WTC11 (cell line): ENCODE measurements around the gene TMTC1. TPM values are rescaled to one million over a fixed set of nuclear protein-coding genes. Genes with fewer than 3 reads are reported as not detected.

ENCODE experiments used
- ATAC-seq: fragments of 200-7000 bp; cut with Tn5 transposase; 2 replicates; pipeline ENCODE4 v1.10.0; 2021; ENCODE audit warnings: mild to moderate bottlenecking, moderate library complexity
- CTCF ChIA-PET: fragments of 300-600 bp; sonication (Branson Sonifier 250); formaldehyde crosslinking; loops from one replicate; lab custom pipeline; 2021; ENCODE audit warnings: antibody characterized with exemption; lab: Charles Lee
- POLR2A ChIA-PET: fragments of 350-600 bp; sonication (Branson Sonifier 250); formaldehyde crosslinking; loops from one replicate; lab custom pipeline; 2021; ENCODE audit warnings: antibody characterized with exemption; lab: Charles Lee
- DNase-seq: peaks from one replicate; pipeline ENCODE4 v3.0.0; 2021; ENCODE audit warnings: low spot score
- H3K27ac Mint-ChIP-seq: 2 replicates; pipeline ENCODE4 v1.8.0; 2021; ENCODE audit warnings: mixed read lengths
- H3K27me3 Mint-ChIP-seq: 2 replicates; pipeline ENCODE4 v1.8.0; 2021; ENCODE audit warnings: low read depth, mild to moderate bottlenecking, moderate library complexity, mixed read lengths
- H3K36me3 Mint-ChIP-seq: 2 replicates; pipeline ENCODE4 v1.8.0; 2021; ENCODE audit warnings: mixed read lengths
- H3K4me1 Mint-ChIP-seq: 2 replicates; pipeline ENCODE4 v1.8.0; 2022; ENCODE audit warnings: mixed read lengths
- H3K4me3 Mint-ChIP-seq: 2 replicates; pipeline ENCODE4 v1.8.0; 2021; ENCODE audit warnings: mild to moderate bottlenecking, moderate library complexity, mixed read lengths
- H3K9me3 Mint-ChIP-seq: 2 replicates; pipeline ENCODE4 v1.8.0; 2021; ENCODE audit warnings: mixed read lengths
- CREM ChIP-seq: sonication (generic); formaldehyde crosslinking; IDR thresholded peaks from 2 replicates; pipeline ENCODE4 v1.8.1; 2022; ENCODE audit warnings: mild to moderate bottlenecking, missing genetic modification reagents, moderate library complexity
- ELF4 ChIP-seq: sonication (generic); formaldehyde crosslinking; IDR thresholded peaks from 2 replicates; pipeline ENCODE4 v1.8.1; 2022; ENCODE audit warnings: low read depth, mild to moderate bottlenecking, moderate library complexity, missing genetic modification reagents
- GTF2I ChIP-seq: fragments of 250-450 bp; sonication (Bioruptor Pico); conservative IDR thresholded peaks from 2 replicates; pipeline ENCODE4 v1.4.0; 2021; ENCODE audit warnings: mild to moderate bottlenecking
- MXD4 ChIP-seq: fragments of 250-450 bp; sonication (Bioruptor Pico); IDR thresholded peaks from 2 replicates; pipeline ENCODE4 v1.8.0; 2021; ENCODE audit warnings: mild to moderate bottlenecking, moderate library complexity, borderline replicate concordance
- NR1H2 ChIP-seq: sonication (generic); formaldehyde crosslinking; IDR thresholded peaks from 2 replicates; pipeline ENCODE4 v1.9.0; 2021; ENCODE audit warnings: mild to moderate bottlenecking, moderate library complexity, missing genetic modification reagents
- NR2C2 ChIP-seq: sonication (generic); formaldehyde crosslinking; IDR thresholded peaks from 2 replicates; pipeline ENCODE4 v1.8.0; 2022; ENCODE audit warnings: mild to moderate bottlenecking, missing genetic modification reagents
- NR3C1 ChIP-seq: sonication (generic); formaldehyde crosslinking; conservative IDR thresholded peaks from 2 replicates; pipeline ENCODE4 v1.8.1; 2023; ENCODE audit warnings: low read depth, mild to moderate bottlenecking, missing genetic modification reagents
- OVOL2 ChIP-seq: fragments of 250-450 bp; sonication (Bioruptor Pico); IDR thresholded peaks from 2 replicates; pipeline ENCODE4 v1.9.0; 2021; ENCODE audit warnings: mild to moderate bottlenecking, borderline replicate concordance
- TEAD1 ChIP-seq: sonication (generic); formaldehyde crosslinking; IDR thresholded peaks from 2 replicates; pipeline ENCODE4 v1.8.0; 2022; ENCODE audit warnings: mild to moderate bottlenecking, missing genetic modification reagents
- ZNF416 ChIP-seq: fragments of 250-450 bp; sonication (Bioruptor Pico); IDR thresholded peaks from 2 replicates; pipeline ENCODE4 v1.9.0; 2021; ENCODE audit warnings: mild to moderate bottlenecking, inconsistent platforms
- total RNA-seq: library from RNA; stranded (reverse); gene quantifications from 3 replicates; pipeline ENCODE4 v1.2.3, GENCODE V29; 2021
- TF ChIP-seq, protein P1 (sequence below): sonication (generic); formaldehyde crosslinking; IDR thresholded peaks from 2 replicates; pipeline ENCODE4 v1.8.1; 2023; ENCODE audit warnings: mild to moderate bottlenecking, missing genetic modification reagents
- TF ChIP-seq, protein P2 (sequence below): fragments of 250-450 bp; sonication (Bioruptor Pico); IDR thresholded peaks from 2 replicates; pipeline ENCODE4 v1.9.0; 2021; ENCODE audit warnings: mild to moderate bottlenecking
- TF ChIP-seq, protein P3 (sequence below): sonication (generic); formaldehyde crosslinking; IDR thresholded peaks from 2 replicates; pipeline ENCODE4 v1.8.0; 2022; ENCODE audit warnings: mild to moderate bottlenecking, missing genetic modification reagents
- TF ChIP-seq, protein P4 (sequence below): sonication (generic); formaldehyde crosslinking; IDR thresholded peaks from 2 replicates; pipeline ENCODE4 v1.8.1; 2023; ENCODE audit warnings: mild to moderate bottlenecking, missing genetic modification reagents, moderate library complexity
- TF ChIP-seq, protein P5 (sequence below): sonication (generic); formaldehyde crosslinking; IDR thresholded peaks from 2 replicates; pipeline ENCODE4 v1.8.1; 2022; ENCODE audit warnings: missing genetic modification reagents, borderline replicate concordance
- TF ChIP-seq, protein P6 (sequence below): sonication (generic); formaldehyde crosslinking; conservative IDR thresholded peaks from 2 replicates; pipeline ENCODE4 v1.8.1; 2022; ENCODE audit warnings: mild to moderate bottlenecking, missing genetic modification reagents
- TF ChIP-seq, protein P7 (sequence below): sonication (generic); formaldehyde crosslinking; IDR thresholded peaks from 2 replicates; pipeline ENCODE4 v1.8.1; 2022; ENCODE audit warnings: mild to moderate bottlenecking, moderate library complexity, missing genetic modification reagents

Gene TMTC1
- total RNA-seq, 1 experiment from 2014 or later: 17.3 TPM

- TF ChIP-seq, protein P1, sequence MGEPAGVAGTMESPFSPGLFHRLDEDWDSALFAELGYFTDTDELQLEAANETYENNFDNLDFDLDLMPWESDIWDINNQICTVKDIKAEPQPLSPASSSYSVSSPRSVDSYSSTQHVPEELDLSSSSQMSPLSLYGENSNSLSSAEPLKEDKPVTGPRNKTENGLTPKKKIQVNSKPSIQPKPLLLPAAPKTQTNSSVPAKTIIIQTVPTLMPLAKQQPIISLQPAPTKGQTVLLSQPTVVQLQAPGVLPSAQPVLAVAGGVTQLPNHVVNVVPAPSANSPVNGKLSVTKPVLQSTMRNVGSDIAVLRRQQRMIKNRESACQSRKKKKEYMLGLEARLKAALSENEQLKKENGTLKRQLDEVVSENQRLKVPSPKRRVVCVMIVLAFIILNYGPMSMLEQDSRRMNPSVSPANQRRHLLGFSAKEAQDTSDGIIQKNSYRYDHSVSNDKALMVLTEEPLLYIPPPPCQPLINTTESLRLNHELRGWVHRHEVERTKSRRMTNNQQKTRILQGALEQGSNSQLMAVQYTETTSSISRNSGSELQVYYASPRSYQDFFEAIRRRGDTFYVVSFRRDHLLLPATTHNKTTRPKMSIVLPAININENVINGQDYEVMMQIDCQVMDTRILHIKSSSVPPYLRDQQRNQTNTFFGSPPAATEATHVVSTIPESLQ (CRISPR knock-in tag): no peak
- TF ChIP-seq, protein P2, sequence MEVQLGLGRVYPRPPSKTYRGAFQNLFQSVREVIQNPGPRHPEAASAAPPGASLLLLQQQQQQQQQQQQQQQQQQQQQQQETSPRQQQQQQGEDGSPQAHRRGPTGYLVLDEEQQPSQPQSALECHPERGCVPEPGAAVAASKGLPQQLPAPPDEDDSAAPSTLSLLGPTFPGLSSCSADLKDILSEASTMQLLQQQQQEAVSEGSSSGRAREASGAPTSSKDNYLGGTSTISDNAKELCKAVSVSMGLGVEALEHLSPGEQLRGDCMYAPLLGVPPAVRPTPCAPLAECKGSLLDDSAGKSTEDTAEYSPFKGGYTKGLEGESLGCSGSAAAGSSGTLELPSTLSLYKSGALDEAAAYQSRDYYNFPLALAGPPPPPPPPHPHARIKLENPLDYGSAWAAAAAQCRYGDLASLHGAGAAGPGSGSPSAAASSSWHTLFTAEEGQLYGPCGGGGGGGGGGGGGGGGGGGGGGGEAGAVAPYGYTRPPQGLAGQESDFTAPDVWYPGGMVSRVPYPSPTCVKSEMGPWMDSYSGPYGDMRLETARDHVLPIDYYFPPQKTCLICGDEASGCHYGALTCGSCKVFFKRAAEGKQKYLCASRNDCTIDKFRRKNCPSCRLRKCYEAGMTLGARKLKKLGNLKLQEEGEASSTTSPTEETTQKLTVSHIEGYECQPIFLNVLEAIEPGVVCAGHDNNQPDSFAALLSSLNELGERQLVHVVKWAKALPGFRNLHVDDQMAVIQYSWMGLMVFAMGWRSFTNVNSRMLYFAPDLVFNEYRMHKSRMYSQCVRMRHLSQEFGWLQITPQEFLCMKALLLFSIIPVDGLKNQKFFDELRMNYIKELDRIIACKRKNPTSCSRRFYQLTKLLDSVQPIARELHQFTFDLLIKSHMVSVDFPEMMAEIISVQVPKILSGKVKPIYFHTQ (CRISPR knock-in tag): no peak
- no peak for TF ChIP-seq NR2C2
- no peak for TF ChIP-seq NR3C1
Observed at GRCh38 chr12:29831173-29831572, 47.4 kb upstream of the TMTC1 start (continued).

GRCh38 chr12:29830391-29830790 lies 46.6 kb upstream of the TMTC1 start:
- CTCF ChIA-PET: no interaction called here
- DNase-seq (no peak), ATAC-seq (no peak)
- H3K9me3 Mint-ChIP-seq: peaks cover 59% of the 10 kb centered on the region
- peaks cover 41% of the 10 kb centered on the region for H3K36me3 Mint-ChIP-seq
- POLR2A ChIA-PET: no interaction called here
- no peaks in the 10 kb centered on the region; the same call in 1 of the 2 replicates for H3K27me3 Mint-ChIP-seq
- H3K4me3 Mint-ChIP-seq: no peak overlapping the region
- no peaks in the 10 kb centered on the region for H3K4me1 Mint-ChIP-seq
- no peak overlapping the region for H3K27ac Mint-ChIP-seq
- TF ChIP-seq GTF2I (CRISPR knock-in tag) (no peak), OVOL2 (CRISPR knock-in tag) (no peak), NR1H2 (CRISPR knock-in tag) (no peak), MXD4 (CRISPR knock-in tag) (no peak), TEAD1 (no peak), ZNF416 (CRISPR knock-in tag) (no peak), CREM (no peak), ELF4 (CRISPR knock-in tag) (no peak)
- TF ChIP-seq, protein P3, sequence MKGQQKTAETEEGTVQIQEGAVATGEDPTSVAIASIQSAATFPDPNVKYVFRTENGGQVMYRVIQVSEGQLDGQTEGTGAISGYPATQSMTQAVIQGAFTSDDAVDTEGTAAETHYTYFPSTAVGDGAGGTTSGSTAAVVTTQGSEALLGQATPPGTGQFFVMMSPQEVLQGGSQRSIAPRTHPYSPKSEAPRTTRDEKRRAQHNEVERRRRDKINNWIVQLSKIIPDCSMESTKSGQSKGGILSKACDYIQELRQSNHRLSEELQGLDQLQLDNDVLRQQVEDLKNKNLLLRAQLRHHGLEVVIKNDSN (CRISPR knock-in tag): no peak
- TF ChIP-seq, protein P4, sequence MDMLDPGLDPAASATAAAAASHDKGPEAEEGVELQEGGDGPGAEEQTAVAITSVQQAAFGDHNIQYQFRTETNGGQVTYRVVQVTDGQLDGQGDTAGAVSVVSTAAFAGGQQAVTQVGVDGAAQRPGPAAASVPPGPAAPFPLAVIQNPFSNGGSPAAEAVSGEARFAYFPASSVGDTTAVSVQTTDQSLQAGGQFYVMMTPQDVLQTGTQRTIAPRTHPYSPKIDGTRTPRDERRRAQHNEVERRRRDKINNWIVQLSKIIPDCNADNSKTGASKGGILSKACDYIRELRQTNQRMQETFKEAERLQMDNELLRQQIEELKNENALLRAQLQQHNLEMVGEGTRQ (CRISPR knock-in tag): no peak
- TF ChIP-seq, protein P5, sequence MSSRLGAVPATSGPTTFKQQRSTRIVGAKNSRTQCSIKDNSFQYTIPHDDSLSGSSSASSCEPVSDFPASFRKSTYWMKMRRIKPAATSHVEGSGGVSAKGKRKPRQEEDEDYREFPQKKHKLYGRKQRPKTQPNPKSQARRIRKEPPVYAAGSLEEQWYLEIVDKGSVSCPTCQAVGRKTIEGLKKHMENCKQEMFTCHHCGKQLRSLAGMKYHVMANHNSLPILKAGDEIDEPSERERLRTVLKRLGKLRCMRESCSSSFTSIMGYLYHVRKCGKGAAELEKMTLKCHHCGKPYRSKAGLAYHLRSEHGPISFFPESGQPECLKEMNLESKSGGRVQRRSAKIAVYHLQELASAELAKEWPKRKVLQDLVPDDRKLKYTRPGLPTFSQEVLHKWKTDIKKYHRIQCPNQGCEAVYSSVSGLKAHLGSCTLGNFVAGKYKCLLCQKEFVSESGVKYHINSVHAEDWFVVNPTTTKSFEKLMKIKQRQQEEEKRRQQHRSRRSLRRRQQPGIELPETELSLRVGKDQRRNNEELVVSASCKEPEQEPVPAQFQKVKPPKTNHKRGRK (CRISPR knock-in tag): no peak
- TF ChIP-seq, protein P6, sequence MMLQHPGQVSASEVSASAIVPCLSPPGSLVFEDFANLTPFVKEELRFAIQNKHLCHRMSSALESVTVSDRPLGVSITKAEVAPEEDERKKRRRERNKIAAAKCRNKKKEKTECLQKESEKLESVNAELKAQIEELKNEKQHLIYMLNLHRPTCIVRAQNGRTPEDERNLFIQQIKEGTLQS (CRISPR knock-in tag): no peak
- TF ChIP-seq, protein P7, sequence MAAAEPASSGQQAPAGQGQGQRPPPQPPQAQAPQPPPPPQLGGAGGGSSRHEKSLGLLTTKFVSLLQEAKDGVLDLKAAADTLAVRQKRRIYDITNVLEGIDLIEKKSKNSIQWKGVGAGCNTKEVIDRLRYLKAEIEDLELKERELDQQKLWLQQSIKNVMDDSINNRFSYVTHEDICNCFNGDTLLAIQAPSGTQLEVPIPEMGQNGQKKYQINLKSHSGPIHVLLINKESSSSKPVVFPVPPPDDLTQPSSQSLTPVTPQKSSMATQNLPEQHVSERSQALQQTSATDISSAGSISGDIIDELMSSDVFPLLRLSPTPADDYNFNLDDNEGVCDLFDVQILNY: no peak
- TF ChIP-seq, all 79 proteins: peak for 0
